Panc1 (cell line): ENCODE data around the gene BCAS3. TPM values are rescaled to one million over a fixed set of nuclear protein-coding genes. Genes with fewer than 3 reads are reported as not detected.

Source experiments
- ATAC-seq: fragments of 200-7000 bp; cut with Tn5 transposase; 2 replicates; pipeline ENCODE4 v1.9.1; 2020; ENCODE audit warnings: mild to moderate bottlenecking, moderate library complexity
- BruUV-seq: library from RNA; stranded (reverse); fragments of 400-500 nt; replicated peaks from 2 replicates; lab custom pipeline; 2021; lab: Mats Ljungman, UMichigan
- CTCF ChIA-PET: fragments of 300-600 bp; sonication (Branson Sonifier 250); formaldehyde crosslinking; loops from one replicate; lab custom pipeline; 2022; ENCODE audit warnings: antibody characterized with exemption; lab: Charles Lee
- POLR2A ChIA-PET: fragments of 300-600 bp; sonication (Branson Sonifier 250); formaldehyde crosslinking; loops from one replicate; lab custom pipeline; 2022; ENCODE audit warnings: antibody characterized with exemption; lab: Charles Lee
- DNase-seq: peaks from one replicate; pipeline ENCODE4 v3.0.0-alpha.2; 2010; ENCODE audit warnings: low read depth, low spot score
- H3K27ac ChIP-seq: 2 replicates; pipeline ENCODE4 v1.5.1; 2011; ENCODE audit warnings: mild to moderate bottlenecking, low read length, inconsistent platforms
- H3K27me3 ChIP-seq: fragments of 200-500 bp; sonication (Bioruptor generic); 2 replicates; pipeline ENCODE4 v1.6.0; 2014; ENCODE audit warnings: low read length, inconsistent platforms; ENCODE audit not compliant: control insufficient read depth, insufficient read depth
- H3K36me3 ChIP-seq: fragments of 200-500 bp; sonication (Bioruptor generic); 2 replicates; pipeline ENCODE4 v1.5.1; 2014; ENCODE audit warnings: inconsistent platforms, mild to moderate bottlenecking, low read length, moderate library complexity; ENCODE audit not compliant: control insufficient read depth, insufficient read depth
- H3K4me1 ChIP-seq: 2 replicates; pipeline ENCODE4 v1.5.1; 2011; ENCODE audit warnings: inconsistent platforms, mild to moderate bottlenecking, low read length, moderate library complexity; ENCODE audit not compliant: control insufficient read depth, insufficient read depth
- H3K4me3 ChIP-seq, 2 experiments: 2 replicates each; pipeline ENCODE4 v1.5.1; 2011 to 2012; ENCODE audit warnings: low read depth in 2 of 2, low read length in 2 of 2, mild to moderate bottlenecking in 2 of 2, inconsistent platforms in 1 of 2, moderate library complexity in 1 of 2
- H3K9me3 ChIP-seq: fragments of 200-500 bp; sonication (Bioruptor generic); 2 replicates; pipeline ENCODE4 v1.5.1; 2014; ENCODE audit warnings: low read depth, mild to moderate bottlenecking, inconsistent platforms, low read length, moderate library complexity; ENCODE audit not compliant: control insufficient read depth, insufficient read depth
- POLR2AphosphoS5 ChIP-seq: IDR thresholded peaks from 2 replicates; pipeline ENCODE4 v1.6.1; 2012; ENCODE audit warnings: mild to moderate bottlenecking, low read depth, low read length, moderate library complexity
- SIN3A ChIP-seq: IDR thresholded peaks from 2 replicates; pipeline ENCODE4 v1.6.1; 2012; ENCODE audit warnings: low read depth, mild to moderate bottlenecking, low read length, moderate library complexity, borderline replicate concordance; ENCODE audit not compliant: insufficient read depth
- TCF7L2 ChIP-seq: IDR thresholded peaks from 2 replicates; pipeline ENCODE4 v1.6.1; 2011; ENCODE audit warnings: mild to moderate bottlenecking, low read depth, low read length, inconsistent platforms
- in situ Hi-C: cut with HindIII; loops from 2 replicates; pipeline ENCODE4 v1.10.0; 2016; ENCODE audit warnings: low sequenced_read_pairs, low pct_unique_long_range_greater_than_20kb
- intact Hi-C: fragments of 100-400 bp; cut with micrococcal nuclease; formaldehyde crosslinking; loops from one replicate; pipeline ENCODE4 v1.10.0; 2022; ENCODE audit not compliant: unreplicated experiment
- total RNA-seq: library from RNA; stranded (reverse); gene quantifications from one replicate; pipeline ENCODE4 v1.2.1, GENCODE V29; 2021; ENCODE audit not compliant: unreplicated experiment
- TF ChIP-seq, protein P1 (sequence below), 2 experiments: IDR thresholded peaks; 2 replicates each; pipeline ENCODE4 v1.6.1; 2011 to 2012; ENCODE audit warnings: low read depth in 2 of 2, control low read depth in 1 of 2, low read length in 1 of 2, mild to moderate bottlenecking in 1 of 2, moderate library complexity in 1 of 2; ENCODE audit not compliant: insufficient read depth in 1 of 2
- TF ChIP-seq, protein P2 (sequence below): fragments of 450-650 bp; IDR thresholded peaks from 2 replicates; pipeline ENCODE4 v1.5.1; 2017; ENCODE audit warnings: mild to moderate bottlenecking

BCAS3 gene
- total RNA-seq, 1 experiment from 2014 or later: 9.3 TPM

DNA sequence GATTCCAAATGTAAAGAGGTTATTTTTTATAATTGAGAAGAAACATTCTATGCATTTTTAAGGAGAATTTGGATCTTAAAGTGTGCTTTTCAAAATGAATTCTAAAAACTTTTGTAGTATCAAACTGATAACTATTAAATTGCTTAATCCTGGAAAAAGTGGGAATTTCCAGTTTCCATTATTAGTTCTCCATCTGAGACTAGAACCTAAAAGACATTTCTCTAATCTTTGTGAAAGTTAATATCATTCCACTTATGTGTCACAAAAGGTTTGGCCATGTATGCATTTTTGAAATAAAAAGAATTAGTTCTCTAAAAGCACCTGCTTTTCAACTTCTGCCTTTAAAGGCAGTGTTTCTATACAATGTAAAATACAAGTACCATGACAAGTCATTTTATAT is 155.0 kb downstream of the BCAS3 start:
- Histone ChIP-seq H3K36me3 (no peaks in the 10 kb centered on the region), H3K9me3 (no peaks in the 10 kb centered on the region), H3K4me3 (no peak overlapping the region), H3K27ac (no peak overlapping the region), H3K27me3 (no peaks in the 10 kb centered on the region), H3K4me1 (no peaks in the 10 kb centered on the region)
- no peak for ATAC-seq
- no peak for DNase-seq
- ChIA-PET POLR2A (no interaction called here), CTCF (no interaction called here)
- TF ChIP-seq, protein P1, sequence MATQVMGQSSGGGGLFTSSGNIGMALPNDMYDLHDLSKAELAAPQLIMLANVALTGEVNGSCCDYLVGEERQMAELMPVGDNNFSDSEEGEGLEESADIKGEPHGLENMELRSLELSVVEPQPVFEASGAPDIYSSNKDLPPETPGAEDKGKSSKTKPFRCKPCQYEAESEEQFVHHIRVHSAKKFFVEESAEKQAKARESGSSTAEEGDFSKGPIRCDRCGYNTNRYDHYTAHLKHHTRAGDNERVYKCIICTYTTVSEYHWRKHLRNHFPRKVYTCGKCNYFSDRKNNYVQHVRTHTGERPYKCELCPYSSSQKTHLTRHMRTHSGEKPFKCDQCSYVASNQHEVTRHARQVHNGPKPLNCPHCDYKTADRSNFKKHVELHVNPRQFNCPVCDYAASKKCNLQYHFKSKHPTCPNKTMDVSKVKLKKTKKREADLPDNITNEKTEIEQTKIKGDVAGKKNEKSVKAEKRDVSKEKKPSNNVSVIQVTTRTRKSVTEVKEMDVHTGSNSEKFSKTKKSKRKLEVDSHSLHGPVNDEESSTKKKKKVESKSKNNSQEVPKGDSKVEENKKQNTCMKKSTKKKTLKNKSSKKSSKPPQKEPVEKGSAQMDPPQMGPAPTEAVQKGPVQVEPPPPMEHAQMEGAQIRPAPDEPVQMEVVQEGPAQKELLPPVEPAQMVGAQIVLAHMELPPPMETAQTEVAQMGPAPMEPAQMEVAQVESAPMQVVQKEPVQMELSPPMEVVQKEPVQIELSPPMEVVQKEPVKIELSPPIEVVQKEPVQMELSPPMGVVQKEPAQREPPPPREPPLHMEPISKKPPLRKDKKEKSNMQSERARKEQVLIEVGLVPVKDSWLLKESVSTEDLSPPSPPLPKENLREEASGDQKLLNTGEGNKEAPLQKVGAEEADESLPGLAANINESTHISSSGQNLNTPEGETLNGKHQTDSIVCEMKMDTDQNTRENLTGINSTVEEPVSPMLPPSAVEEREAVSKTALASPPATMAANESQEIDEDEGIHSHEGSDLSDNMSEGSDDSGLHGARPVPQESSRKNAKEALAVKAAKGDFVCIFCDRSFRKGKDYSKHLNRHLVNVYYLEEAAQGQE (IDR thresholded peaks at IDR 0.05; ENCODE audit: insufficient read depth in 1 of 2, low read depth in 2 of 2, low read length in 1 of 2): no peak
- TF ChIP-seq SIN3A (no peak), TCF7L2 (no peak), POLR2AphosphoS5 (no peak)
- TF ChIP-seq, protein P2, sequence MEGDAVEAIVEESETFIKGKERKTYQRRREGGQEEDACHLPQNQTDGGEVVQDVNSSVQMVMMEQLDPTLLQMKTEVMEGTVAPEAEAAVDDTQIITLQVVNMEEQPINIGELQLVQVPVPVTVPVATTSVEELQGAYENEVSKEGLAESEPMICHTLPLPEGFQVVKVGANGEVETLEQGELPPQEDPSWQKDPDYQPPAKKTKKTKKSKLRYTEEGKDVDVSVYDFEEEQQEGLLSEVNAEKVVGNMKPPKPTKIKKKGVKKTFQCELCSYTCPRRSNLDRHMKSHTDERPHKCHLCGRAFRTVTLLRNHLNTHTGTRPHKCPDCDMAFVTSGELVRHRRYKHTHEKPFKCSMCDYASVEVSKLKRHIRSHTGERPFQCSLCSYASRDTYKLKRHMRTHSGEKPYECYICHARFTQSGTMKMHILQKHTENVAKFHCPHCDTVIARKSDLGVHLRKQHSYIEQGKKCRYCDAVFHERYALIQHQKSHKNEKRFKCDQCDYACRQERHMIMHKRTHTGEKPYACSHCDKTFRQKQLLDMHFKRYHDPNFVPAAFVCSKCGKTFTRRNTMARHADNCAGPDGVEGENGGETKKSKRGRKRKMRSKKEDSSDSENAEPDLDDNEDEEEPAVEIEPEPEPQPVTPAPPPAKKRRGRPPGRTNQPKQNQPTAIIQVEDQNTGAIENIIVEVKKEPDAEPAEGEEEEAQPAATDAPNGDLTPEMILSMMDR: no peak
- in situ Hi-C loops: no loop called here
- intact Hi-C loops: no loop called here
- BruUV-seq: no TSS peak

DNA sequence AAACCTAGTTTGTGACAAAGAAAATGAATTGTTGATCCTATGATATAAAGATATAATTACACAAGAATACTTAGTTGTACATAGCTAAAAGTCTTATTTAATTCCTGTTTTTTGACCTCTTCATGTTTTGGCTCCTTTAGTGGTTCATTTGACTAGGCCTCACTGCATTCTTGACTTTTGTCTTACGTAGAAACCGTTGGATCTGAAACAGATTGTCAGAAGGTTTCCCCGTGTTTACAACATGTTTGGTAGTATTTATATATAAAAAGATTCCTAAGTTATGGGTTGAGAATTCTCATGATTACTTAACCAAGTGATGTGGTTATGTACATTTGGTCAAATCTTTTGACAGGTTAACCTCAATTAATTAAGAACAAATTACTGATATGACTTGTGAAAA is 162.8 kb downstream of the BCAS3 start:
- BruUV-seq: no TSS peak
- no peaks in the 10 kb centered on the region for H3K27me3 ChIP-seq
- no peak for TF ChIP-seq TCF7L2
- no peak for TF ChIP-seq SIN3A
- TF ChIP-seq, protein P2: no peak
- TF ChIP-seq, protein P1 (IDR thresholded peaks at IDR 0.05; ENCODE audit: insufficient read depth in 1 of 2, low read depth in 2 of 2, low read length in 1 of 2): no peak
- TF ChIP-seq POLR2AphosphoS5: no peak
- no peaks in the 10 kb centered on the region for H3K9me3 ChIP-seq
- H3K36me3 ChIP-seq: no peaks in the 10 kb centered on the region
- CTCF ChIA-PET: no interaction called here
- no peaks in the 10 kb centered on the region for H3K4me1 ChIP-seq
- in situ Hi-C loops (no loop called here), intact Hi-C loops (no loop called here)
- no peak overlapping the region for H3K4me3 ChIP-seq
- POLR2A ChIA-PET: no interaction called here
- ATAC-seq (no peak), DNase-seq (no peak)
- H3K27ac ChIP-seq: no peak overlapping the region
